ENCODE results near the gene CYP4F3. TPM values are rescaled to one million over a fixed set of nuclear protein-coding genes. Genes with fewer than 3 reads are reported as not detected.

CYP4F3 gene
- total RNA-seq, 1 experiment from 2014 or later, result 0.10 TPM

GRCh38 chr19:15629003-15629880, 11.5 kb upstream of the CYP4F3 start:
- no peak overlapping the region for H3K27ac ChIP-seq (ENCODE audit: low read length)
- intact Hi-C loops (cut with micrococcal nuclease; ENCODE audit: unreplicated experiment), result no loop called here
- no peaks in the 10 kb centered on the region for H3K36me3 ChIP-seq (ENCODE audit: control insufficient read depth, insufficient read depth, low read length)
- in situ Hi-C loops (cut with HindIII; ENCODE audit: low pct_unique_long_range_greater_than_20kb, low sequenced_read_pairs), result no loop called here
- no peaks in the 10 kb centered on the region for H3K4me1 ChIP-seq (ENCODE audit: control insufficient read depth, insufficient read depth, low read length)
- no peak overlapping the region for H3K4me3 ChIP-seq (ENCODE audit: low read depth in 2 of 2, low read length in 2 of 2)
- CTCF ChIA-PET, result interaction anchor here (0.5 to 0.6 kb wide), 2 partner anchors 235 to 287 kb away, joined by 4 to 7 read pairs; no protein-coding TSS in a partner anchor
- TF ChIP-seq TCF7L2 (IDR thresholded peaks at IDR 0.05; ENCODE audit: low read depth, low read length) (no peak), CTCF (IDR thresholded peaks at IDR 0.05) (peak; percentile 94)
- DNase-seq (ENCODE audit: low read depth, low spot score) (peak; percentile 22), ATAC-seq (peak; percentile 96)
- POLR2A ChIA-PET, result no interaction called here
- no peaks in the 10 kb centered on the region for H3K9me3 ChIP-seq (ENCODE audit: control insufficient read depth, insufficient read depth, low read depth, low read length)
- H3K27me3 ChIP-seq (ENCODE audit: control insufficient read depth, insufficient read depth, low read length), result no peaks in the 10 kb centered on the region
- BruUV-seq (replicated peaks), result no TSS peak

- Histone ChIP-seq H3K36me3 (ENCODE audit: control insufficient read depth, insufficient read depth, low read length) (no peaks in the 10 kb centered on the region), H3K27ac (ENCODE audit: low read length) (no peak overlapping the region), H3K9me3 (ENCODE audit: control insufficient read depth, insufficient read depth, low read depth, low read length) (no peaks in the 10 kb centered on the region), H3K4me1 (ENCODE audit: control insufficient read depth, insufficient read depth, low read length) (no peaks in the 10 kb centered on the region), H3K27me3 (ENCODE audit: control insufficient read depth, insufficient read depth, low read length) (no peaks in the 10 kb centered on the region), H3K4me3 (ENCODE audit: low read depth in 2 of 2, low read length in 2 of 2) (no peak overlapping the region)
- no peak for ATAC-seq
- peak; percentile 42 for TF ChIP-seq CTCF (IDR thresholded peaks at IDR 0.05)
- TF ChIP-seq REST (IDR thresholded peaks at IDR 0.05; ENCODE audit: insufficient read depth in 1 of 2, low read depth in 2 of 2, low read length in 1 of 2), result peak; percentile 82 to 89
- TF ChIP-seq SIN3A (IDR thresholded peaks at IDR 0.05; ENCODE audit: borderline replicate concordance, insufficient read depth, low read depth, low read length), result no peak
- TF ChIP-seq POLR2AphosphoS5 (IDR thresholded peaks at IDR 0.05; ENCODE audit: low read depth, low read length), result no peak
- CTCF ChIA-PET, result no interaction called here
- BruUV-seq (replicated peaks), result no TSS peak
- POLR2A ChIA-PET, result interaction anchor here (0.6 kb wide), 1 partner anchor 242 kb away, joined by 4 read pairs; no protein-coding TSS in a partner anchor
- no peak for DNase-seq (ENCODE audit: low read depth, low spot score)
- in situ Hi-C loops (cut with HindIII; ENCODE audit: low pct_unique_long_range_greater_than_20kb, low sequenced_read_pairs) (no loop called here), intact Hi-C loops (cut with micrococcal nuclease; ENCODE audit: unreplicated experiment) (no loop called here)
Observed at GRCh38 chr19:15631817-15632216, 8.9 kb upstream of the CYP4F3 start.

All from Panc1 (cell line).